ENCODE results near the gene LRRC25.

GRCh38 chr19:18384775-18385174 lies 12.6 kb downstream of the LRRC25 start:
- TF ChIP-seq REST (IDR thresholded peaks at IDR 0.05; ENCODE audit: insufficient read depth in 1 of 2, low read depth in 2 of 2, low read length in 2 of 2) (no peak), TAF1 (IDR thresholded peaks at IDR 0.05; ENCODE audit: borderline replicate concordance, insufficient read depth, low read length) (no peak), FOXP2 (optimal IDR thresholded peaks at IDR 0.05; ENCODE audit: borderline replicate concordance, extremely low read depth, extremely low read length, insufficient read depth) (no peak), POLR2AphosphoS5 (IDR thresholded peaks at IDR 0.05; ENCODE audit: low read depth, low read length) (no peak)

Data from PFSK-1 (cell line).